ENCODE measurements around the gene DZIP1.

DNA sequence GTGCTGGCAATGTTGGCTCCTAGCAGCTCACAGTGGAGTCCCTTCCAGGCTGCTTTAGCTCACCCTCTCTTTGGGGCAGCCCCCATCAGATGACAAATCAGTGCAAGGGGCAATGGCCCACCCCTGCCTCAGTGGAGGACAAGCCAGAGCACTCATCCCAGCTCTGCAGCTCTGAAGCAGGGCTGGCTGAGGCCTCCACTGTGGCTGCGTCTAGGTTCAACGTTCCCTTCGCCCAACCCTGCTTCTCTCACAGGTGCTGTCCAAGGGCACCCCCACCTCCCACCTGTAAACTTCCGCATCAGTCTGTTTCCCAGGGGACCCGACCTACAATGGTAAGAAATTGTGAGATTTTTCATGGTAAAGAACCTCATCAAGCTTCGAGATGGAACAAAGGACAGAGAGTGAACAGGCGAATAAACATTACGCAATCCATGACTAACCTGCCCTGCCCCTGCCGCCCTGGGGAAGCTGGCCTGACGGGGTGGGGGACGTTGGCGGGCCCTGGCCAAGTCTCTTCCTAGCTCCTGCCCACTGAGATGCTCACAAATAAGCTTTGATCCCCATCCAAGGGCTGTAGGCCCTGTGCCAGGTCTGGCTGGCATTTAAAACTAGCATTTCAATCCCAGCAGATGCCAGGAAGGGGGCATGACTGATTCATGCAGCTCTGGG, 40.5 kb downstream of the DZIP1 start:
- TF ChIP-seq, protein P1, sequence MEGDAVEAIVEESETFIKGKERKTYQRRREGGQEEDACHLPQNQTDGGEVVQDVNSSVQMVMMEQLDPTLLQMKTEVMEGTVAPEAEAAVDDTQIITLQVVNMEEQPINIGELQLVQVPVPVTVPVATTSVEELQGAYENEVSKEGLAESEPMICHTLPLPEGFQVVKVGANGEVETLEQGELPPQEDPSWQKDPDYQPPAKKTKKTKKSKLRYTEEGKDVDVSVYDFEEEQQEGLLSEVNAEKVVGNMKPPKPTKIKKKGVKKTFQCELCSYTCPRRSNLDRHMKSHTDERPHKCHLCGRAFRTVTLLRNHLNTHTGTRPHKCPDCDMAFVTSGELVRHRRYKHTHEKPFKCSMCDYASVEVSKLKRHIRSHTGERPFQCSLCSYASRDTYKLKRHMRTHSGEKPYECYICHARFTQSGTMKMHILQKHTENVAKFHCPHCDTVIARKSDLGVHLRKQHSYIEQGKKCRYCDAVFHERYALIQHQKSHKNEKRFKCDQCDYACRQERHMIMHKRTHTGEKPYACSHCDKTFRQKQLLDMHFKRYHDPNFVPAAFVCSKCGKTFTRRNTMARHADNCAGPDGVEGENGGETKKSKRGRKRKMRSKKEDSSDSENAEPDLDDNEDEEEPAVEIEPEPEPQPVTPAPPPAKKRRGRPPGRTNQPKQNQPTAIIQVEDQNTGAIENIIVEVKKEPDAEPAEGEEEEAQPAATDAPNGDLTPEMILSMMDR (conservative IDR thresholded peaks at IDR 0.05): no peak
- TF ChIP-seq ZFX (IDR thresholded peaks at IDR 0.05): no peak

Measured in C4-2B (cell line).